ENCODE results near the gene MITD1. TPM values are rescaled to one million over a fixed set of nuclear protein-coding genes. Genes with fewer than 3 reads are reported as not detected.

The MITD1 gene
- total RNA-seq, 1 experiment from 2014 or later, result 35.0 TPM

DNA sequence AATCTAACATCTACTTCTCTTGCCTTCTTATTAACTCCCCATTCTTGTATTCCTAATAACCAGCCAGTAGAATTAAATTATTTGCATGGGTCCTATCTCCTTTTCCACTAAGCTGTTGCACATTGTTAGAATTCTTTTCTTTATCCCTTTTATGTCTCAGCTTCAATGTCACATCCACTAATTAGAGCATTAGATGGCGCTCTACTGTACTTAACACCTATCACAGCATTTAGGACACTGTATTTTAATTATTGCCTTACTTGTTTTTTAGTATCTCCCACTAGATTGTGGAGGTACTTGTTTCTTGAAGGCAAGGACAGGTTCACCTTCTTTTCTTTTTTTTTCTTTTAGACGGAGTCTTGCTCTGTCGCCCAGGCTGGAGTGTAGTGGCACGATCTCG is 22.3 kb downstream of the MITD1 start:
- POLR2A ChIA-PET (ENCODE audit: unreplicated experiment), result no interaction called here
- CTCF ChIA-PET, result no interaction called here
- Histone ChIP-seq H3K79me2 (ENCODE audit: low read depth) (peaks cover 17% of the 10 kb centered on the region), H3K36me3 (ENCODE audit: low read depth) (peaks cover 21% of the 10 kb centered on the region), H3K27me3 (ENCODE audit: insufficient read depth, low read depth) (no peaks in the 10 kb centered on the region), H3K9me2 (ENCODE audit: insufficient read depth) (no peaks in the 10 kb centered on the region), H3K27ac (no peak overlapping the region), H2AFZ (no peak overlapping the region), H3K4me3 (no peak overlapping the region), H4K20me1 (ENCODE audit: insufficient read depth) (no peaks in the 10 kb centered on the region), H3K9me3 (ENCODE audit: insufficient read depth, low read depth) (no peaks in the 10 kb centered on the region), H3F3A (ENCODE audit: insufficient read depth, low read depth) (peaks cover 15% of the 10 kb centered on the region), H3K4me2 (no peak overlapping the region), H3K4me1 (replicated peaks; ENCODE audit: insufficient read depth) (peaks cover 17% of the 10 kb centered on the region)
- no peak for DNase-seq
- no TSS peak for BruUV-seq (replicated peaks)
- TF ChIP-seq CTCF (conservative IDR thresholded peaks at IDR 0.05), result no peak
- TF ChIP-seq EZH2 (IDR thresholded peaks at IDR 0.05; ENCODE audit: low read depth), result no peak
- intact Hi-C loops (cut with micrococcal nuclease; ENCODE audit: unreplicated experiment), result no loop called here

DNA sequence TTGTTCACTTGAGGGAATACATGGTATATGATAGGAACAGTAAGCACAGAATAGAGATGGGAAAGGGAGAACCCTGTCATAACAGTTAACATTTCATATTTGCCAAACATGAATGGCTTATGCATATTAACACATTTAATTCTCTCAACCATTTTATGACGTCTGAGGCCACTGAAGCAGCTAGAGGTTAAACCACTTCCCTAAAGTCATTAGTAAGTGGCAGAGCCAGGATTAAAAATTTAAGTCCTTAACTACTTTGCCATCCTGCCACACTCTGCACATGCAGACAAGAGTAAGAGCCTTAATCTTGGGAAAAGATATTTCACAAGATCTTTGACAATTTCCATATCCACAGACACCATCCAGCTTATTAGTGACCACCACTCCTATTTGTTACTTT is 24.0 kb downstream of the MITD1 start:
- ChIA-PET CTCF (no interaction called here), POLR2A (ENCODE audit: unreplicated experiment) (no interaction called here)
- intact Hi-C loops (cut with micrococcal nuclease; ENCODE audit: unreplicated experiment), result no loop called here

GRCh38 chr2:99154643-99155536 is 26.0 kb downstream of the MITD1 start, which contains the start of the genes LIPT1 and TSGA10:
TSS of gene LIPT1 (plus strand) at chr2:99154967. CDS start at chr2:99161958, 6,991 bp downstream.
TSS of gene TSGA10 (minus strand) at chr2:99154942. CDS start at chr2:99109439, 45,503 bp downstream.
- Histone ChIP-seq H3K27me3 (ENCODE audit: insufficient read depth, low read depth) (no peaks in the 10 kb centered on the region), H4K20me1 (ENCODE audit: insufficient read depth) (no peaks in the 10 kb centered on the region), H3K9me3 (ENCODE audit: insufficient read depth, low read depth) (no peaks in the 10 kb centered on the region), H3K79me2 (ENCODE audit: low read depth) (peaks cover 17% of the 10 kb centered on the region), H2AFZ (peak within 1 kb of the TSS; percentile 95), H3K9me2 (ENCODE audit: insufficient read depth) (no peaks in the 10 kb centered on the region), H3K27ac (peak within 1 kb of the TSS; percentile 77), H3K4me3 (peak within 1 kb of the TSS; percentile 68), H3K36me3 (ENCODE audit: low read depth) (peaks cover 11% of the 10 kb centered on the region), H3K4me2 (peak within 1 kb of the TSS; percentile 86), H3F3A (ENCODE audit: insufficient read depth, low read depth) (peaks cover 16% of the 10 kb centered on the region), H3K4me1 (replicated peaks; ENCODE audit: insufficient read depth) (peaks cover 18% of the 10 kb centered on the region)
- ChIA-PET POLR2A (ENCODE audit: unreplicated experiment) (interaction anchor here (0.6 to 1.0 kb wide), 4 partner anchors 14 to 1464 kb away, joined by 3 to 6 read pairs (median 5); partner anchors contain the start of genes C2orf15, EIF5B and TXNDC9), CTCF (no interaction called here)
- no peak for TF ChIP-seq EZH2 (IDR thresholded peaks at IDR 0.05; ENCODE audit: low read depth)
- TF ChIP-seq CTCF (conservative IDR thresholded peaks at IDR 0.05), result peak; percentile 50
- TSS peak; percentile 80 for BruUV-seq (replicated peaks)
- DNase-seq, result peak; percentile 81 to 89
- intact Hi-C loops (cut with micrococcal nuclease; ENCODE audit: unreplicated experiment), result loop anchor here (1.0 kb wide), 3 partner anchors 14 to 181 kb away; partner anchors contain the start of genes C2orf15, MITD1, MRPL30 and TXNDC9

More for the DNA sequence above, 24.0 kb downstream of the MITD1 start:
- no peak overlapping the region for H3K27ac ChIP-seq
- TF ChIP-seq EZH2 (IDR thresholded peaks at IDR 0.05; ENCODE audit: low read depth) (no peak), CTCF (conservative IDR thresholded peaks at IDR 0.05) (no peak)
- BruUV-seq (replicated peaks), result no TSS peak
- H3K9me2 ChIP-seq (ENCODE audit: insufficient read depth), result no peaks in the 10 kb centered on the region
- H4K20me1 ChIP-seq (ENCODE audit: insufficient read depth), result no peaks in the 10 kb centered on the region
- no peak for DNase-seq
- H3K4me2 ChIP-seq, result 0 out of 2 replicates have a peak overlapping the region, but pooled peaks have one; percentile 86
- H2AFZ ChIP-seq, result no peak overlapping the region
- H3K9me3 ChIP-seq (ENCODE audit: insufficient read depth, low read depth), result no peaks in the 10 kb centered on the region
- peaks cover 18% of the 10 kb centered on the region for H3K4me1 ChIP-seq (replicated peaks; ENCODE audit: insufficient read depth)
- H3F3A ChIP-seq (ENCODE audit: insufficient read depth, low read depth), result peaks cover 16% of the 10 kb centered on the region
- H3K4me3 ChIP-seq, result no peak overlapping the region; the same call in 1 of the 2 replicates
- H3K36me3 ChIP-seq (ENCODE audit: low read depth), result peaks cover 17% of the 10 kb centered on the region
- no peaks in the 10 kb centered on the region for H3K27me3 ChIP-seq (ENCODE audit: insufficient read depth, low read depth)
- peaks cover 17% of the 10 kb centered on the region for H3K79me2 ChIP-seq (ENCODE audit: low read depth)

Measured in PC-9 (cell line).